HepG2 (cell line): ENCODE data around the gene NDOR1. TPM values are rescaled to one million over a fixed set of nuclear protein-coding genes. Genes with fewer than 3 reads are reported as not detected.

ENCODE experiments used
- CCAR2 ChIP-seq: fragments of 200-400 bp; formaldehyde crosslinking; optimal IDR thresholded peaks from 2 replicates; pipeline ENCODE3; 2018; ENCODE audit warnings: low read depth, mild to moderate bottlenecking, low read length, moderate library complexity
- CTCF ChIP-seq: sonication (generic); formaldehyde crosslinking; IDR thresholded peaks from 2 replicates; pipeline ENCODE4 v1.5.0; 2020; ENCODE audit warnings: mild to moderate bottlenecking, missing genetic modification reagents, moderate library complexity
- MAFK ChIP-seq, 2 experiments: IDR thresholded peaks in 1 of 2; conservative IDR thresholded peaks in 1 of 2; 2 replicates each; pipeline ENCODE4 v1.6.1; 2011; ENCODE audit warnings: improper control_type of control experiment in 2 of 2, low read length in 2 of 2
- NFE2 ChIP-seq: sonication (generic); formaldehyde crosslinking; IDR thresholded peaks from 2 replicates; pipeline ENCODE4 v1.4.0; 2020; ENCODE audit warnings: missing genetic modification reagents
- PCBP2 ChIP-seq: fragments of 200-400 bp; formaldehyde crosslinking; optimal IDR thresholded peaks from 2 replicates; pipeline ENCODE3; 2018; ENCODE audit warnings: low read length, low read depth; ENCODE audit not compliant: poor library complexity, severe bottlenecking
- PHF8 ChIP-seq: sonication (generic); formaldehyde crosslinking; IDR thresholded peaks from 2 replicates; pipeline ENCODE4 v1.5.0; 2020; ENCODE audit warnings: missing genetic modification reagents
- POLR2AphosphoS2 ChIP-seq: IDR thresholded peaks from 2 replicates; pipeline ENCODE4 v1.6.1; 2011; ENCODE audit warnings: low read depth, low read length, improper control_type of control experiment
- RFX1 ChIP-seq: fragments of 450-650 bp; IDR thresholded peaks from 2 replicates; pipeline ENCODE4 v1.6.1; 2017
- SOX5 ChIP-seq: IDR thresholded peaks from 2 replicates; pipeline ENCODE4 v1.6.1; 2016; ENCODE audit warnings: borderline replicate concordance
- ZHX1 ChIP-seq: sonication (generic); formaldehyde crosslinking; IDR thresholded peaks from 2 replicates; pipeline ENCODE4 v1.8.1; 2022; ENCODE audit warnings: low read depth, mild to moderate bottlenecking, missing genetic modification reagents
- ZMYM3 ChIP-seq: sonication (generic); formaldehyde crosslinking; IDR thresholded peaks from 2 replicates; pipeline ENCODE4 v1.5.1; 2020; ENCODE audit warnings: mild to moderate bottlenecking, missing genetic modification reagents
- ZNF280B ChIP-seq: sonication (generic); formaldehyde crosslinking; IDR thresholded peaks from 2 replicates; pipeline ENCODE4 v1.5.0; 2020; ENCODE audit warnings: missing genetic modification reagents, mild to moderate bottlenecking, borderline replicate concordance
- ZNF609 ChIP-seq: sonication (generic); formaldehyde crosslinking; IDR thresholded peaks from 2 replicates; pipeline ENCODE4 v1.4.0; 2020; ENCODE audit warnings: mild to moderate bottlenecking, missing genetic modification reagents, borderline replicate concordance
- ZNF747 ChIP-seq: sonication (generic); formaldehyde crosslinking; IDR thresholded peaks from 2 replicates; pipeline ENCODE4 v1.8.1; 2023; ENCODE audit warnings: missing genetic modification reagents, mild to moderate bottlenecking, borderline replicate concordance
- ZNF768 ChIP-seq: sonication (generic); formaldehyde crosslinking; IDR thresholded peaks from 2 replicates; pipeline ENCODE4 v1.4.0; 2020; ENCODE audit warnings: missing genetic modification reagents
- ZNF781 ChIP-seq: sonication (generic); formaldehyde crosslinking; IDR thresholded peaks from 2 replicates; pipeline ENCODE4 v1.5.1; 2020; ENCODE audit warnings: borderline replicate concordance, mild to moderate bottlenecking, missing genetic modification reagents; ENCODE audit errors: not compliant biosample characterization
- polyA plus RNA-seq, 8 experiments: library from polyadenylated mRNA; depleted of rRNA in 3 of 8; stranded (reverse) in 7 of 8; unstranded in 1 of 8; fragments of >200 nt; fragmentation: Illumina TruSeq in 4 of 8; extraction: Trizol in 4 of 8; gene quantifications; 2 replicates each; pipeline versions ENCODE4 v1.2.1 to v1.2.3, GENCODE V29; 2011 to 2016; ENCODE audit warnings: low read depth in 4 of 8, missing spikeins in 1 of 8, mixed read lengths in 1 of 8; ENCODE audit not compliant: insufficient read depth in 1 of 8
- total RNA-seq, 5 experiments: library from RNA; depleted of rRNA; stranded (reverse); fragments of >200 nt; fragmentation: Illumina TruSeq; extraction: Trizol; gene quantifications; 2 replicates each; pipeline ENCODE4 v1.2.3, GENCODE V29; 2016; ENCODE audit warnings: low read depth in 1 of 5

NDOR1 gene
- total and polyA plus RNA-seq, 2 of the 13 experiments (the other 11 are each of a cell fraction or from before 2014, with no cell fraction given) = 3.6 to 8.7 TPM

- TF ChIP-seq ZMYM3 (CRISPR knock-in tag) (no peak), ZNF280B (CRISPR knock-in tag) (peak; percentile 64), POLR2AphosphoS2 (no peak), CTCF (CRISPR knock-in tag) (peak; percentile 98), ZHX1 (CRISPR knock-in tag) (no peak), CCAR2 (no peak), PCBP2 (peak; percentile 89), NFE2 (no peak), SOX5 (CRISPR knock-in tag) (0 out of 2 replicates have a peak, but pooled peaks have one; percentile 12), ZNF781 (CRISPR knock-in tag) (no peak), ZNF768 (0 out of 2 replicates have a peak, but pooled peaks have one; percentile 12), MAFK (conservative IDR thresholded peaks at IDR 0.05 in 1 of 2, IDR thresholded peaks at IDR 0.05 in 1 of 2; ENCODE audit: low read length in 2 of 2) (no peak), ZNF609 (CRISPR knock-in tag) (no peak), RFX1 (no peak), PHF8 (peak; percentile 34; the same call in 1 of the 2 replicates), ZNF747 (CRISPR knock-in tag) (no peak)
Measured at GRCh38 chr9:137227054-137227852, 21.8 kb downstream of the NDOR1 start, which contains the start of gene RNF224 (continued).
